TTC549 (cell line): Measurements from ENCODE around the gene BCHE.
A peak's percentile ranks its signal among the peaks of the same experiment; 100 is the strongest.

Experiments
- FAIRE-seq: peaks from 2 replicates; lab custom pipeline; 2012; peaks lifted over from hg19 to GRCh38; lab: Jason Lieb, UNC

BCHE gene

GRCh38 chr3:165837058-165837525, at the start of gene BCHE:
Gene BCHE, minus strand, starts transcription at chr3:165837423. Its CDS starts 6,390 bp downstream, at chr3:165831033.
- FAIRE-seq = no peak

- FAIRE-seq = no peak
These were observed 48.5 kb upstream of the BCHE start for GRCh38 chr3:165885558-165886270.

- FAIRE-seq = no peak
These were observed 47.3 kb upstream of the BCHE start for GRCh38 chr3:165884518-165884917.

GRCh38 chr3:165883863-165884478, 46.7 kb upstream of the BCHE start:
- FAIRE-seq = no peak

- no peak for FAIRE-seq
These were observed 45.9 kb upstream of the BCHE start for GRCh38 chr3:165883117-165883516.

- no peak for FAIRE-seq
These were observed 38.4 kb upstream of the BCHE start for GRCh38 chr3:165875644-165876043.

GRCh38 chr3:165874663-165875489, 37.7 kb upstream of the BCHE start:
- FAIRE-seq = no peak

- FAIRE-seq = no peak
These were observed 30.9 kb upstream of the BCHE start for GRCh38 chr3:165868088-165868487.

- no peak for FAIRE-seq
These were observed 21.8 kb upstream of the BCHE start for GRCh38 chr3:165859061-165859460.

- FAIRE-seq = no peak
These were observed 18.4 kb upstream of the BCHE start for GRCh38 chr3:165855581-165855980.

GRCh38 chr3:165854696-165855095, 17.5 kb upstream of the BCHE start:
- no peak for FAIRE-seq

- FAIRE-seq = no peak
These were observed 15.5 kb upstream of the BCHE start for GRCh38 chr3:165852711-165853110.

GRCh38 chr3:165852191-165852590, 15.0 kb upstream of the BCHE start:
- FAIRE-seq = no peak

GRCh38 chr3:165846056-165846455, 8.8 kb upstream of the BCHE start:
- no peak for FAIRE-seq

- FAIRE-seq = no peak
These were observed 2.3 kb upstream of the BCHE start for GRCh38 chr3:165839296-165840076.

- no peak for FAIRE-seq
These were observed 578 bp upstream of the BCHE start for GRCh38 chr3:165837801-165838200.

- no peak for FAIRE-seq
These were observed 1.8 kb downstream of the BCHE start for GRCh38 chr3:165835431-165835830.

GRCh38 chr3:165830746-165831145, 6.5 kb downstream of the BCHE start:
- FAIRE-seq = no peak

GRCh38 chr3:165827883-165828282, 9.3 kb downstream of the BCHE start:
- no peak for FAIRE-seq

GRCh38 chr3:165827233-165827632, 10.0 kb downstream of the BCHE start:
- FAIRE-seq = peak; percentile 9

GRCh38 chr3:165820671-165821123, 16.5 kb downstream of the BCHE start:
- no peak for FAIRE-seq

GRCh38 chr3:165817160-165817709, 20.0 kb downstream of the BCHE start:
- FAIRE-seq = no peak
